Neuronal stem cell (in vitro differentiated cells): Measurements from ENCODE around the gene SDCCAG8.
A peak's percentile ranks its signal among the peaks of the same experiment; 100 is the strongest.

ENCODE experiments used
- DNase-seq: peaks from one replicate; pipeline ENCODE4 v3.0.0-alpha.2; 2013; ENCODE audit warnings: low spot score
- H2AFZ ChIP-seq: one replicate; pipeline ENCODE4 v1.6.1; 2013; ENCODE audit warnings: mild to moderate bottlenecking, low read length, inconsistent platforms
- H2AK5ac ChIP-seq: 2 replicates; pipeline ENCODE4 v1.6.1; 2013; ENCODE audit warnings: low read depth, mild to moderate bottlenecking, inconsistent platforms, low read length, moderate library complexity, mixed read lengths
- H2BK120ac ChIP-seq: 2 replicates; pipeline ENCODE4 v1.6.1; 2013; ENCODE audit warnings: low read depth, mild to moderate bottlenecking, inconsistent platforms, low read length, moderate library complexity, mixed read lengths
- H2BK12ac ChIP-seq: one replicate; pipeline ENCODE4 v1.6.1; 2013; ENCODE audit warnings: low read length, inconsistent platforms
- H2BK15ac ChIP-seq: 2 replicates; pipeline ENCODE4 v1.6.1; 2013; ENCODE audit warnings: mild to moderate bottlenecking, low read length, inconsistent platforms, mixed read lengths
- H2BK5ac ChIP-seq: one replicate; pipeline ENCODE4 v1.6.1; 2013; ENCODE audit warnings: inconsistent platforms, mild to moderate bottlenecking, low read length, moderate library complexity
- H3K14ac ChIP-seq: one replicate; pipeline ENCODE4 v1.6.1; 2013; ENCODE audit warnings: low read length, inconsistent platforms
- H3K18ac ChIP-seq: 2 replicates; pipeline ENCODE4 v1.6.1; 2013; ENCODE audit warnings: low read length, inconsistent platforms
- H3K23ac ChIP-seq: 2 replicates; pipeline ENCODE4 v1.6.1; 2013; ENCODE audit warnings: low read depth, mild to moderate bottlenecking, mixed read lengths, low read length, inconsistent platforms; ENCODE audit not compliant: poor library complexity
- H3K27ac ChIP-seq: replicated peaks from 3 replicates; pipeline ENCODE4 v1.5.1; 2013; ENCODE audit warnings: low read length, inconsistent platforms
- H3K27me3 ChIP-seq, 3 experiments: 2 replicates each; pipeline ENCODE4 v1.6.1; 2013; ENCODE audit warnings: low read length in 3 of 3, mild to moderate bottlenecking in 2 of 3, inconsistent platforms in 1 of 3, low read depth in 1 of 3, mixed read lengths in 1 of 3, moderate library complexity in 1 of 3; ENCODE audit not compliant: control insufficient read depth in 3 of 3, insufficient read depth in 3 of 3
- H3K36me3 ChIP-seq, 2 donors: replicated peaks in 1 of 2; 2 replicates each; pipeline ENCODE4 v1.6.1; 2013; ENCODE audit warnings: low read length in 2 of 2; ENCODE audit not compliant: control insufficient read depth in 2 of 2, insufficient read depth in 2 of 2
- H3K4ac ChIP-seq: 2 replicates; pipeline ENCODE4 v1.6.1; 2013; ENCODE audit warnings: inconsistent platforms, mild to moderate bottlenecking, low read length, moderate library complexity
- H3K4me1 ChIP-seq, 2 donors: 1 replicate in 1 of 2; 2 replicates in 1 of 2; pipeline ENCODE4 v1.6.1; 2013; ENCODE audit warnings: low read length in 2 of 2, low read depth in 1 of 2; ENCODE audit not compliant: control insufficient read depth in 2 of 2, insufficient read depth in 1 of 2
- H3K4me2 ChIP-seq: one replicate; pipeline ENCODE4 v1.6.1; 2013; ENCODE audit warnings: mild to moderate bottlenecking, low read length, inconsistent platforms; ENCODE audit not compliant: insufficient read depth, poor library complexity, severe bottlenecking
- H3K4me3 ChIP-seq, 2 donors: 2 replicates each; pipeline ENCODE4 v1.5.1; 2013; ENCODE audit warnings: low read length in 2 of 2, mild to moderate bottlenecking in 2 of 2, inconsistent platforms in 1 of 2, moderate library complexity in 1 of 2
- H3K79me1 ChIP-seq: one replicate; pipeline ENCODE4 v1.6.1; 2013; ENCODE audit warnings: low read depth, mild to moderate bottlenecking, inconsistent platforms, low read length, moderate library complexity
- H3K9ac ChIP-seq: one replicate; pipeline ENCODE4 v1.6.1; 2013; ENCODE audit warnings: mild to moderate bottlenecking, low read depth, low read length, inconsistent platforms; ENCODE audit not compliant: poor library complexity
- H3K9me3 ChIP-seq, 2 donors: replicated peaks in 1 of 2; 2 replicates each; pipeline versions ENCODE3 to v1.6.1; 2013; ENCODE audit warnings: low read length in 2 of 2, mild to moderate bottlenecking in 2 of 2, inconsistent platforms in 1 of 2, low read depth in 1 of 2, mixed read lengths in 1 of 2, moderate library complexity in 1 of 2; ENCODE audit not compliant: control insufficient read depth in 2 of 2, insufficient read depth in 1 of 2
- H4K8ac ChIP-seq: one replicate; pipeline ENCODE4 v1.6.1; 2013; ENCODE audit warnings: low read depth, mild to moderate bottlenecking, inconsistent platforms, low read length, moderate library complexity
- H4K91ac ChIP-seq: one replicate; pipeline ENCODE4 v1.6.1; 2013; ENCODE audit warnings: low read length, low read depth, mild to moderate bottlenecking, inconsistent platforms; ENCODE audit not compliant: poor library complexity
- WGBS, 2 donors: extraction: QIAGEN DNeasy Blood & Tissue Kit; methylation state at CpG; one replicate each; pipeline ENCODE4 v1.1.7; 2013; ENCODE audit warnings: missing lambda C conversion rate in 2 of 2, mixed read lengths in 1 of 2; ENCODE audit not compliant: insufficient read length in 2 of 2, insufficient replicate concordance in 1 of 2; ENCODE audit errors: extremely low coverage in 2 of 2; 5-methylcytosine and 5-hydroxymethylcytosine counted together

The SDCCAG8 gene

GRCh38 chr1:243323491-243323890 lies 67.7 kb downstream of the SDCCAG8 start:
- H3K79me1 ChIP-seq: no peaks in the 10 kb centered on the region
- no peaks in the 10 kb centered on the region for H3K27me3 ChIP-seq
- no peak overlapping the region for H3K9ac ChIP-seq
- H3K14ac ChIP-seq: no peak overlapping the region
- H3K23ac ChIP-seq: no peak overlapping the region
- no peak overlapping the region for H2BK15ac ChIP-seq
- no peak overlapping the region for H3K4me3 ChIP-seq
- H3K27ac ChIP-seq: no peak overlapping the region
- H2AFZ ChIP-seq: no peak overlapping the region
- no peak for DNase-seq
- no CpG with 5 or more reads among the region's 4 CpGs for WGBS, 2 donors
- no peak overlapping the region for H2BK12ac ChIP-seq
- no peaks in the 10 kb centered on the region for H3K4me1 ChIP-seq
- no peak overlapping the region for H3K4me2 ChIP-seq
- no peak overlapping the region for H2AK5ac ChIP-seq
- no peak overlapping the region for H2BK120ac ChIP-seq
- no peak overlapping the region for H2BK5ac ChIP-seq
- no peak overlapping the region for H4K91ac ChIP-seq
- no peak overlapping the region for H4K8ac ChIP-seq
- H3K18ac ChIP-seq: no peak overlapping the region
- H3K36me3 ChIP-seq: no peaks in the 10 kb centered on the region
- no peak overlapping the region for H3K4ac ChIP-seq
- H3K9me3 ChIP-seq: no peaks in the 10 kb centered on the region

GRCh38 chr1:243325305-243325890 lies 69.6 kb downstream of the SDCCAG8 start:
- H3K79me1 ChIP-seq: no peaks in the 10 kb centered on the region
- no peak overlapping the region for H2AFZ ChIP-seq
- H2BK12ac ChIP-seq: no peak overlapping the region
- H3K27me3 ChIP-seq: no peaks in the 10 kb centered on the region
- no peak overlapping the region for H3K27ac ChIP-seq
- no peak overlapping the region for H4K8ac ChIP-seq
- peak; percentile 46 for DNase-seq
- no peaks in the 10 kb centered on the region for H3K9me3 ChIP-seq
- H3K18ac ChIP-seq: no peak overlapping the region
- no peak overlapping the region for H3K4ac ChIP-seq
- no peaks in the 10 kb centered on the region for H3K4me1 ChIP-seq
- H2BK120ac ChIP-seq: no peak overlapping the region
- no peak overlapping the region for H3K4me3 ChIP-seq
- no peak overlapping the region for H4K91ac ChIP-seq
- H3K9ac ChIP-seq: no peak overlapping the region
- no peak overlapping the region for H2AK5ac ChIP-seq
- no peak overlapping the region for H2BK5ac ChIP-seq
- H3K4me2 ChIP-seq: no peak overlapping the region
- H3K14ac ChIP-seq: no peak overlapping the region
- H2BK15ac ChIP-seq: no peak overlapping the region
- peaks cover 0 to under 1% of the 10 kb centered on the region in 2 donors for H3K36me3 ChIP-seq
- no CpG with 5 or more reads among the region's 1 CpG for WGBS, 2 donors
- no peak overlapping the region for H3K23ac ChIP-seq

- peaks cover 1 to 23% of the 10 kb centered on the region in 2 donors for H3K36me3 ChIP-seq
- H3K18ac ChIP-seq: no peak overlapping the region
- H3K9ac ChIP-seq: no peak overlapping the region
- H2BK12ac ChIP-seq: no peak overlapping the region
- no peak overlapping the region for H3K27ac ChIP-seq
- no peaks in the 10 kb centered on the region for H3K27me3 ChIP-seq
- no peak overlapping the region for H2BK120ac ChIP-seq
- no peak overlapping the region for H3K23ac ChIP-seq
- no peak overlapping the region for H3K4me3 ChIP-seq
- H2BK5ac ChIP-seq: no peak overlapping the region
- no peaks in the 10 kb centered on the region for H3K4me1 ChIP-seq
- no peak overlapping the region for H4K91ac ChIP-seq
- H2BK15ac ChIP-seq: no peak overlapping the region
- no peak overlapping the region for H4K8ac ChIP-seq
- H2AK5ac ChIP-seq: no peak overlapping the region
- no peak for DNase-seq
- no peak overlapping the region for H3K14ac ChIP-seq
- no peaks in the 10 kb centered on the region for H3K79me1 ChIP-seq
- no peak overlapping the region for H3K4ac ChIP-seq
- no peak overlapping the region for H2AFZ ChIP-seq
- no CpG with 5 or more reads among the region's 18 CpGs for WGBS, 2 donors
- peaks cover 0 to 3% of the 10 kb centered on the region in 2 donors for H3K9me3 ChIP-seq
- H3K4me2 ChIP-seq: no peak overlapping the region
These were observed 76.6 kb downstream of the SDCCAG8 start for GRCh38 chr1:243332440-243332839.

- Histone ChIP-seq H2AK5ac (no peak overlapping the region), H2BK120ac (no peak overlapping the region), H3K23ac (no peak overlapping the region), H2BK12ac (no peak overlapping the region), H2BK5ac (no peak overlapping the region), H3K4me1 (peaks cover 0 to 2% of the 10 kb centered on the region in 2 donors), H3K9me3 (peaks cover 0 to 3% of the 10 kb centered on the region in 2 donors), H4K8ac (no peak overlapping the region), H4K91ac (no peak overlapping the region), H3K4me2 (no peak overlapping the region), H3K4ac (no peak overlapping the region), H3K18ac (no peak overlapping the region), H3K14ac (no peak overlapping the region), H3K36me3 (peaks cover 1 to 26% of the 10 kb centered on the region in 2 donors), H3K27me3 (no peaks in the 10 kb centered on the region), H3K79me1 (no peaks in the 10 kb centered on the region), H3K27ac (no peak overlapping the region), H2AFZ (no peak overlapping the region), H3K4me3 (no peak overlapping the region), H2BK15ac (no peak overlapping the region), H3K9ac (no peak overlapping the region)
- DNase-seq: no peak
- no CpG with 5 or more reads among the region's 3 CpGs for WGBS, 2 donors
These were observed 79.5 kb downstream of the SDCCAG8 start for GRCh38 chr1:243335292-243335691.
